ENCODE results near the gene PPP2R2D.

PPP2R2D gene

GRCh38 chr10:131890276-131891195 lies 10.3 kb upstream of the PPP2R2D start:
- no peak for DNase-seq

GRCh38 chr10:131891196-131891928 lies 9.4 kb upstream of the PPP2R2D start:
- peak; percentile 0 for DNase-seq

GRCh38 chr10:131891929-131892805 lies 8.6 kb upstream of the PPP2R2D start:
- no peak for DNase-seq

GRCh38 chr10:131892806-131893675 lies 7.8 kb upstream of the PPP2R2D start:
- no peak for DNase-seq

- no peak for DNase-seq
Observed at GRCh38 chr10:131895116-131895515, 5.7 kb upstream of the PPP2R2D start.

- DNase-seq = no peak
Observed at GRCh38 chr10:131896403-131896802, 4.4 kb upstream of the PPP2R2D start.

- no peak for DNase-seq
Observed at GRCh38 chr10:131897297-131897899, 3.4 kb upstream of the PPP2R2D start.

GRCh38 chr10:131898061-131898460 lies 2.7 kb upstream of the PPP2R2D start:
- DNase-seq = no peak

- no peak for DNase-seq
Observed at GRCh38 chr10:131898713-131899112, 2.1 kb upstream of the PPP2R2D start.

GRCh38 chr10:131899116-131899690 lies 1.6 kb upstream of the PPP2R2D start:
- DNase-seq = no peak

GRCh38 chr10:131899695-131900349 lies 986 bp upstream of the PPP2R2D start:
- DNase-seq = no peak

GRCh38 chr10:131901181-131901829 lies 497 bp downstream of the PPP2R2D start:
- DNase-seq = no peak

- DNase-seq = no peak
Observed at GRCh38 chr10:131902211-131902610, 1.4 kb downstream of the PPP2R2D start.

GRCh38 chr10:131902691-131903090 lies 1.9 kb downstream of the PPP2R2D start:
- DNase-seq = no peak

GRCh38 chr10:131905267-131905571 lies 4.4 kb downstream of the PPP2R2D start:
- DNase-seq = no peak

- DNase-seq = no peak
Observed at GRCh38 chr10:131905603-131906268, 4.9 kb downstream of the PPP2R2D start.

- DNase-seq = no peak
Observed at GRCh38 chr10:131906269-131906639, 5.4 kb downstream of the PPP2R2D start.

- no peak for DNase-seq
Observed at GRCh38 chr10:131907679-131908078, 6.9 kb downstream of the PPP2R2D start.

GRCh38 chr10:131908151-131908550 lies 7.3 kb downstream of the PPP2R2D start:
- no peak for DNase-seq

Data from NCI-H524 treated with DMSO at 0.1 percent for 48 hours (cell line).